Measurements from ENCODE around the gene OR5K4.

OR5K4 gene

GRCh38 chr3:98343647-98344507, 9.8 kb upstream of the OR5K4 start:
- Mint-ChIP-seq H3K4me1 (ENCODE audit: low read depth) (peaks cover 12% of the 10 kb centered on the region), H3K9me3 (peaks cover 4% of the 10 kb centered on the region), H3K27me3 (ENCODE audit: low read depth) (peaks cover 58% of the 10 kb centered on the region), H3K27ac (no peak overlapping the region), H3K36me3 (ENCODE audit: low read depth) (no peaks in the 10 kb centered on the region), H3K4me3 (no peak overlapping the region)
- peak; percentile 31 for DNase-seq (ENCODE audit: low spot score)

GRCh38 chr3:98350082-98350481, 3.6 kb upstream of the OR5K4 start:
- DNase-seq (ENCODE audit: low spot score), result no peak
- no peak overlapping the region for H3K27ac Mint-ChIP-seq
- peaks cover 42% of the 10 kb centered on the region for H3K27me3 Mint-ChIP-seq (ENCODE audit: low read depth)
- peaks cover 10% of the 10 kb centered on the region for H3K4me1 Mint-ChIP-seq (ENCODE audit: low read depth)
- H3K36me3 Mint-ChIP-seq (ENCODE audit: low read depth), result no peaks in the 10 kb centered on the region
- no peak overlapping the region for H3K4me3 Mint-ChIP-seq
- peaks cover 3% of the 10 kb centered on the region for H3K9me3 Mint-ChIP-seq

- Mint-ChIP-seq H3K9me3 (peaks cover 26% of the 10 kb centered on the region), H3K27me3 (ENCODE audit: low read depth) (peaks cover 16% of the 10 kb centered on the region), H3K4me1 (ENCODE audit: low read depth) (no peaks in the 10 kb centered on the region), H3K27ac (no peak overlapping the region), H3K4me3 (no peak overlapping the region), H3K36me3 (ENCODE audit: low read depth) (peaks cover 2% of the 10 kb centered on the region)
- no peak for DNase-seq (ENCODE audit: low spot score)
Measured at GRCh38 chr3:98359250-98359649, 5.6 kb downstream of the OR5K4 start.

- no peak for DNase-seq (ENCODE audit: low spot score)
- peaks cover 11% of the 10 kb centered on the region for H3K27me3 Mint-ChIP-seq (ENCODE audit: low read depth)
- no peak overlapping the region for H3K27ac Mint-ChIP-seq
- peaks cover 2% of the 10 kb centered on the region for H3K36me3 Mint-ChIP-seq (ENCODE audit: low read depth)
- H3K4me1 Mint-ChIP-seq (ENCODE audit: low read depth), result no peaks in the 10 kb centered on the region
- H3K4me3 Mint-ChIP-seq, result no peak overlapping the region
- H3K9me3 Mint-ChIP-seq, result peaks cover 26% of the 10 kb centered on the region
Measured at GRCh38 chr3:98359993-98360675, 6.5 kb downstream of the OR5K4 start.

GRCh38 chr3:98360681-98361080, 7.0 kb downstream of the OR5K4 start:
- Mint-ChIP-seq H3K27me3 (ENCODE audit: low read depth) (peaks cover 13% of the 10 kb centered on the region), H3K9me3 (peaks cover 26% of the 10 kb centered on the region), H3K27ac (no peak overlapping the region), H3K4me3 (no peak overlapping the region), H3K4me1 (ENCODE audit: low read depth) (no peaks in the 10 kb centered on the region), H3K36me3 (ENCODE audit: low read depth) (peaks cover 4% of the 10 kb centered on the region)
- DNase-seq (ENCODE audit: low spot score), result no peak

GRCh38 chr3:98361289-98361688, 7.6 kb downstream of the OR5K4 start:
- H3K36me3 Mint-ChIP-seq (ENCODE audit: low read depth), result peaks cover 4% of the 10 kb centered on the region
- DNase-seq (ENCODE audit: low spot score), result no peak
- H3K27ac Mint-ChIP-seq, result no peak overlapping the region
- H3K4me3 Mint-ChIP-seq, result no peak overlapping the region
- H3K4me1 Mint-ChIP-seq (ENCODE audit: low read depth), result no peaks in the 10 kb centered on the region
- H3K27me3 Mint-ChIP-seq (ENCODE audit: low read depth), result peaks cover 13% of the 10 kb centered on the region
- peaks cover 26% of the 10 kb centered on the region for H3K9me3 Mint-ChIP-seq

GRCh38 chr3:98367464-98368246, 14.0 kb downstream of the OR5K4 start:
- Mint-ChIP-seq H3K4me3 (no peak overlapping the region), H3K9me3 (no peaks in the 10 kb centered on the region), H3K27ac (no peak overlapping the region), H3K4me1 (ENCODE audit: low read depth) (no peaks in the 10 kb centered on the region), H3K27me3 (ENCODE audit: low read depth) (peaks cover 19% of the 10 kb centered on the region), H3K36me3 (ENCODE audit: low read depth) (peaks cover 2% of the 10 kb centered on the region)
- no peak for DNase-seq (ENCODE audit: low spot score)

GRCh38 chr3:98371186-98371585, 17.5 kb downstream of the OR5K4 start:
- Mint-ChIP-seq H3K4me3 (no peak overlapping the region), H3K9me3 (no peaks in the 10 kb centered on the region), H3K27ac (no peak overlapping the region), H3K27me3 (ENCODE audit: low read depth) (peaks cover 27% of the 10 kb centered on the region), H3K4me1 (ENCODE audit: low read depth) (no peaks in the 10 kb centered on the region), H3K36me3 (ENCODE audit: low read depth) (no peaks in the 10 kb centered on the region)
- no peak for DNase-seq (ENCODE audit: low spot score)

- H3K36me3 Mint-ChIP-seq (ENCODE audit: low read depth), result no peaks in the 10 kb centered on the region
- peaks cover 27% of the 10 kb centered on the region for H3K27me3 Mint-ChIP-seq (ENCODE audit: low read depth)
- H3K4me1 Mint-ChIP-seq (ENCODE audit: low read depth), result no peaks in the 10 kb centered on the region
- no peak overlapping the region for H3K27ac Mint-ChIP-seq
- H3K9me3 Mint-ChIP-seq, result no peaks in the 10 kb centered on the region
- no peak for DNase-seq (ENCODE audit: low spot score)
- no peak overlapping the region for H3K4me3 Mint-ChIP-seq
Measured at GRCh38 chr3:98371853-98372252, 18.2 kb downstream of the OR5K4 start.

GRCh38 chr3:98372445-98372844, 18.8 kb downstream of the OR5K4 start:
- Mint-ChIP-seq H3K27me3 (ENCODE audit: low read depth) (peaks cover 32% of the 10 kb centered on the region), H3K4me3 (no peak overlapping the region), H3K4me1 (ENCODE audit: low read depth) (no peaks in the 10 kb centered on the region), H3K9me3 (no peaks in the 10 kb centered on the region), H3K27ac (no peak overlapping the region), H3K36me3 (ENCODE audit: low read depth) (no peaks in the 10 kb centered on the region)
- no peak for DNase-seq (ENCODE audit: low spot score)

- no peak for DNase-seq (ENCODE audit: low spot score)
- H3K4me3 Mint-ChIP-seq, result no peak overlapping the region
- H3K36me3 Mint-ChIP-seq (ENCODE audit: low read depth), result no peaks in the 10 kb centered on the region
- peaks cover 23% of the 10 kb centered on the region for H3K27me3 Mint-ChIP-seq (ENCODE audit: low read depth)
- H3K27ac Mint-ChIP-seq, result no peak overlapping the region
- H3K4me1 Mint-ChIP-seq (ENCODE audit: low read depth), result no peaks in the 10 kb centered on the region
- H3K9me3 Mint-ChIP-seq, result no peaks in the 10 kb centered on the region
Measured at GRCh38 chr3:98376631-98377030, 23.0 kb downstream of the OR5K4 start.

- no peak overlapping the region for H3K4me3 Mint-ChIP-seq
- no peaks in the 10 kb centered on the region for H3K4me1 Mint-ChIP-seq (ENCODE audit: low read depth)
Measured at GRCh38 chr3:98388147-98388546, 34.5 kb downstream of the OR5K4 start.

GRCh38 chr3:98390366-98390765, 36.7 kb downstream of the OR5K4 start, which contains the start of gene OR5K3:
Gene OR5K3, plus strand, starts transcription at chr3:98390666. Its CDS starts 0 bp downstream, at chr3:98390666.
- no peak for DNase-seq (ENCODE audit: low spot score)
- Mint-ChIP-seq H3K27ac (no peak within 1 kb of the TSS), H3K4me1 (ENCODE audit: low read depth) (no peaks in the 10 kb centered on the region), H3K27me3 (ENCODE audit: low read depth) (peaks cover 43% of the 10 kb centered on the region), H3K36me3 (ENCODE audit: low read depth) (no peaks in the 10 kb centered on the region), H3K9me3 (no peaks in the 10 kb centered on the region), H3K4me3 (no peak within 1 kb of the TSS)

More at GRCh38 chr3:98388147-98388546, 34.5 kb downstream of the OR5K4 start:
- no peak for DNase-seq (ENCODE audit: low spot score)
- H3K27me3 Mint-ChIP-seq (ENCODE audit: low read depth), result peaks cover 37% of the 10 kb centered on the region
- no peaks in the 10 kb centered on the region for H3K9me3 Mint-ChIP-seq
- no peaks in the 10 kb centered on the region for H3K36me3 Mint-ChIP-seq (ENCODE audit: low read depth)
- H3K27ac Mint-ChIP-seq, result no peak overlapping the region

GRCh38 chr3:98395101-98395500, 41.4 kb downstream of the OR5K4 start:
- H3K9me3 Mint-ChIP-seq, result peaks cover 29% of the 10 kb centered on the region
- H3K4me1 Mint-ChIP-seq (ENCODE audit: low read depth), result peaks cover 1% of the 10 kb centered on the region
- H3K4me3 Mint-ChIP-seq, result no peak overlapping the region
- H3K27me3 Mint-ChIP-seq (ENCODE audit: low read depth), result peaks cover 24% of the 10 kb centered on the region
- no peak overlapping the region for H3K27ac Mint-ChIP-seq
- H3K36me3 Mint-ChIP-seq (ENCODE audit: low read depth), result peaks cover 3% of the 10 kb centered on the region
- DNase-seq (ENCODE audit: low spot score), result no peak
